SKM-1 treated with dmso at 0.1 percent for 144 hours (cell line): ENCODE results near the gene CHST8.

Experiments
- DNase-seq: peaks from one replicate; lab custom pipeline; 2025; ENCODE audit not compliant: unreplicated experiment; lab: John Stamatoyannopoulos, UW

Gene CHST8

GRCh38 chr19:33713194-33713593 lies 91.4 kb downstream of the CHST8 start:
- DNase-seq = no peak

- no peak for DNase-seq
Measured at GRCh38 chr19:33714149-33714548, 92.4 kb downstream of the CHST8 start.

- no peak for DNase-seq
Measured at GRCh38 chr19:33715462-33715861, 93.7 kb downstream of the CHST8 start.

GRCh38 chr19:33717878-33718277 lies 96.1 kb downstream of the CHST8 start:
- DNase-seq = no peak

GRCh38 chr19:33718651-33719254 lies 97.0 kb downstream of the CHST8 start:
- DNase-seq = no peak

GRCh38 chr19:33719366-33720154 lies 97.8 kb downstream of the CHST8 start:
- no peak for DNase-seq

- DNase-seq = no peak
Measured at GRCh38 chr19:33720155-33720493, 98.4 kb downstream of the CHST8 start.

- DNase-seq = no peak
Measured at GRCh38 chr19:33720691-33721682, 99.2 kb downstream of the CHST8 start.

GRCh38 chr19:33721735-33722297 lies 100.1 kb downstream of the CHST8 start:
- DNase-seq = no peak

- no peak for DNase-seq
Measured at GRCh38 chr19:33722456-33723239, 100.9 kb downstream of the CHST8 start.

GRCh38 chr19:33723512-33723911 lies 101.8 kb downstream of the CHST8 start:
- no peak for DNase-seq

GRCh38 chr19:33724021-33724720 lies 102.4 kb downstream of the CHST8 start:
- DNase-seq = no peak

GRCh38 chr19:33724721-33725060 lies 102.9 kb downstream of the CHST8 start:
- DNase-seq = no peak

- no peak for DNase-seq
Measured at GRCh38 chr19:33725567-33725966, 103.8 kb downstream of the CHST8 start.

- no peak for DNase-seq
Measured at GRCh38 chr19:33726756-33727155, 105.0 kb downstream of the CHST8 start.

GRCh38 chr19:33727331-33727998 lies 105.7 kb downstream of the CHST8 start:
- DNase-seq = no peak

- no peak for DNase-seq
Measured at GRCh38 chr19:33728141-33728540, 106.4 kb downstream of the CHST8 start.

- DNase-seq = no peak
Measured at GRCh38 chr19:33730858-33731607, 109.3 kb downstream of the CHST8 start.

GRCh38 chr19:33731881-33732280 lies 110.1 kb downstream of the CHST8 start:
- DNase-seq = no peak
